HCT116 (cell line): ENCODE data around the gene DENND1C. TPM values are rescaled to one million over a fixed set of nuclear protein-coding genes. Genes with fewer than 3 reads are reported as not detected.

ENCODE experiments used
- ATAC-seq: fragments of 200-7000 bp; cut with Tn5 transposase; 2 replicates; pipeline ENCODE4 v1.9.1; 2020; ENCODE audit warnings: mild to moderate bottlenecking, moderate library complexity
- BruUV-seq: library from RNA; stranded (reverse); fragments of 400-500 nt; replicated peaks from 2 replicates; lab custom pipeline; 2021; lab: Mats Ljungman, UMichigan
- CTCF ChIA-PET: fragments of 300-600 bp; sonication (Branson Sonifier 250); formaldehyde crosslinking; loops from one replicate; lab custom pipeline; 2021; ENCODE audit warnings: antibody characterized with exemption; lab: Charles Lee
- POLR2A ChIA-PET: fragments of 300-600, 350-600 bp; sonication (Branson Sonifier 250); formaldehyde crosslinking; loops from one replicate; lab custom pipeline; 2021; ENCODE audit warnings: antibody characterized with exemption; lab: Charles Lee
- RAD21 ChIA-PET, 2 experiments: fragments of 300-600 bp; sonication (Branson Sonifier 250); formaldehyde crosslinking; loops; one replicate each; lab custom pipeline; 2023; ENCODE audit warnings: low total read pairs in 2 of 2; ENCODE audit not compliant: uncharacterized antibody in 2 of 2, unreplicated experiment in 2 of 2, low non-redundant PET in 1 of 2; lab: Charles Lee
- DNase-seq: peaks from one replicate; pipeline ENCODE4 v3.0.0-alpha.2; 2010; ENCODE audit warnings: low read depth, low spot score
- H2AFZ ChIP-seq: fragments of 200-600 bp; shearing (Covaris generic), sonication (generic); 2 replicates; pipeline ENCODE4 v1.6.1; 2017; ENCODE audit warnings: low read depth, mixed run types, mixed read lengths, antibody characterized with exemption, low read length; ENCODE audit not compliant: poor library complexity, severe bottlenecking
- H3K27ac ChIP-seq: 2 replicates; pipeline ENCODE4 v1.5.1; 2012; ENCODE audit warnings: low read depth, low read length
- H3K27me3 ChIP-seq: fragments of 200-600 bp; sonication (generic); 2 replicates; pipeline ENCODE4 v1.6.1; 2016; ENCODE audit warnings: mixed run types, low read length, mixed read lengths; ENCODE audit not compliant: insufficient read depth
- H3K36me3 ChIP-seq, 2 experiments: fragments of 200-500 bp in 1 of 2; fragments of 200-600 bp in 1 of 2; sonication (Bioruptor generic) in 1 of 2; sonication (generic) in 1 of 2; 2 replicates each; pipeline versions ENCODE4 v1.5.1 to v1.6.1; 2014 to 2016; ENCODE audit warnings: low read length in 2 of 2, inconsistent platforms in 1 of 2, mixed read lengths in 1 of 2, mixed run types in 1 of 2; ENCODE audit not compliant: insufficient read depth in 2 of 2, control insufficient read depth in 1 of 2
- H3K4me1 ChIP-seq, 2 experiments: fragments of 200-600 bp in 1 of 2; sonication (generic) in 1 of 2; 2 replicates each; pipeline versions ENCODE4 v1.5.1 to v1.6.1; 2012 to 2017; ENCODE audit warnings: low read length in 2 of 2, inconsistent platforms in 1 of 2, mild to moderate bottlenecking in 1 of 2, mixed read lengths in 1 of 2, mixed run types in 1 of 2, moderate library complexity in 1 of 2; ENCODE audit not compliant: insufficient read depth in 2 of 2, control insufficient read depth in 1 of 2
- H3K4me2 ChIP-seq: fragments of 200-600 bp; sonication (generic); 2 replicates; pipeline ENCODE4 v1.6.1; 2017; ENCODE audit warnings: mixed run types, low read length, mixed read lengths
- H3K4me3 ChIP-seq, 2 experiments: fragments of 200-600 bp in 1 of 2; sonication (generic) in 1 of 2; replicated peaks in 1 of 2; 2 replicates each; pipeline ENCODE4 v1.5.1; 2011 to 2016; ENCODE audit warnings: low read length in 2 of 2, control low read depth in 1 of 2, low read depth in 1 of 2, mild to moderate bottlenecking in 1 of 2, mixed read lengths in 1 of 2, mixed run types in 1 of 2
- H3K79me2 ChIP-seq: fragments of 200-600 bp; sonication (generic); 2 replicates; pipeline ENCODE4 v1.6.1; 2017; ENCODE audit warnings: mild to moderate bottlenecking, mixed run types, low read length, moderate library complexity, mixed read lengths; ENCODE audit not compliant: insufficient read depth
- H3K9ac ChIP-seq: fragments of 200-600 bp; sonication (generic); 2 replicates; pipeline ENCODE4 v1.6.1; 2016; ENCODE audit warnings: low read length, mixed read lengths
- H3K9me2 ChIP-seq: fragments of 200-600 bp; sonication (generic), shearing (Covaris generic); 2 replicates; pipeline ENCODE4 v1.6.1; 2017; ENCODE audit warnings: mixed run types, mild to moderate bottlenecking, moderate library complexity; ENCODE audit not compliant: insufficient read depth
- H3K9me3 ChIP-seq, 2 experiments: fragments of 200-500 bp in 1 of 2; fragments of 200-600 bp in 1 of 2; sonication (Bioruptor generic) in 1 of 2; sonication (generic) in 1 of 2; 2 replicates each; pipeline ENCODE4 v1.6.1; 2014 to 2017; ENCODE audit warnings: low read length in 2 of 2, mixed read lengths in 2 of 2, inconsistent platforms in 1 of 2, low read depth in 1 of 2, mild to moderate bottlenecking in 1 of 2, mixed run types in 1 of 2, moderate library complexity in 1 of 2; ENCODE audit not compliant: control insufficient read depth in 1 of 2, insufficient read depth in 1 of 2
- H4K20me1 ChIP-seq: fragments of 200-600 bp; sonication (generic), shearing (Covaris generic); 2 replicates; pipeline ENCODE4 v1.6.1; 2017; ENCODE audit warnings: mixed run types, mild to moderate bottlenecking, moderate library complexity; ENCODE audit not compliant: insufficient read depth
- CBX3 ChIP-seq: IDR thresholded peaks from 2 replicates; pipeline ENCODE4 v1.6.1; 2012; ENCODE audit warnings: low read depth
- CEBPB ChIP-seq: IDR thresholded peaks from 2 replicates; pipeline ENCODE4 v1.6.1; 2012; ENCODE audit warnings: low read depth
- CTCF ChIP-seq, 3 experiments: fragments of 200-600 bp in 1 of 3; sonication (generic) in 1 of 3; IDR thresholded peaks in 2 of 3; conservative IDR thresholded peaks in 1 of 3; 2 replicates each; pipeline ENCODE4 v1.5.1; 2012 to 2017; ENCODE audit warnings: low read depth in 2 of 3, low read length in 2 of 3, antibody characterized with exemption in 1 of 3, borderline replicate concordance in 1 of 3, control low read depth in 1 of 3, mild to moderate bottlenecking in 1 of 3, mixed read lengths in 1 of 3, mixed run types in 1 of 3, moderate library complexity in 1 of 3; ENCODE audit not compliant: insufficient read depth in 1 of 3
- EGR1 ChIP-seq: IDR thresholded peaks from 2 replicates; pipeline ENCODE4 v1.6.1; 2012; ENCODE audit warnings: low read depth
- ELF1 ChIP-seq: IDR thresholded peaks from 2 replicates; pipeline ENCODE4 v1.6.1; 2012; ENCODE audit warnings: low read depth, borderline replicate concordance
- EZH2 ChIP-seq: fragments of 200-600 bp; sonication (generic); IDR thresholded peaks from 2 replicates; pipeline ENCODE4 v1.6.1; 2017; ENCODE audit warnings: antibody characterized with exemption, mixed run types
- EZH2phosphoT487 ChIP-seq: fragments of 200-600 bp; IDR thresholded peaks from 2 replicates; pipeline ENCODE4 v1.6.1; 2018; ENCODE audit warnings: antibody characterized with exemption, borderline replicate concordance
- FOSL1 ChIP-seq: IDR thresholded peaks from 2 replicates; pipeline ENCODE4 v1.6.1; 2012; ENCODE audit warnings: low read depth
- JUND ChIP-seq: IDR thresholded peaks from 2 replicates; pipeline ENCODE4 v1.6.1; 2012
- POLR2AphosphoS5 ChIP-seq: IDR thresholded peaks from 2 replicates; pipeline ENCODE4 v1.6.1; 2011; ENCODE audit warnings: mild to moderate bottlenecking, low read depth, low read length, moderate library complexity
- RAD21 ChIP-seq: IDR thresholded peaks from 2 replicates; pipeline ENCODE4 v1.6.1; 2012; ENCODE audit warnings: low read depth, mild to moderate bottlenecking
- SIN3A ChIP-seq: IDR thresholded peaks from 2 replicates; pipeline ENCODE4 v1.6.1; 2012; ENCODE audit warnings: low read depth
- SRF ChIP-seq: IDR thresholded peaks from 2 replicates; pipeline ENCODE4 v1.6.1; 2012; ENCODE audit warnings: low read depth
- TCF7L2 ChIP-seq: IDR thresholded peaks from 2 replicates; pipeline ENCODE4 v1.7.0; 2011; ENCODE audit warnings: borderline replicate concordance, inconsistent platforms; ENCODE audit not compliant: insufficient read depth, insufficient read length; ENCODE audit errors: extremely low read depth
- YY1 ChIP-seq: IDR thresholded peaks from 2 replicates; pipeline ENCODE4 v1.6.1; 2011; ENCODE audit warnings: low read length, low read depth, moderate library complexity, mild to moderate bottlenecking; ENCODE audit not compliant: insufficient replicate concordance; ENCODE audit errors: extremely low read depth
- ZFX ChIP-seq: fragments of 450-650 bp; IDR thresholded peaks from 2 replicates; pipeline ENCODE4 v1.6.1; 2017
- ZNF274 ChIP-seq: fragments of 200-500 bp; sonication (Bioruptor generic); IDR thresholded peaks from 2 replicates; pipeline ENCODE4 v1.6.1; 2014; ENCODE audit warnings: mild to moderate bottlenecking, low read depth, low read length, inconsistent platforms
- intact Hi-C: fragments of 100-400 bp; cut with micrococcal nuclease; formaldehyde crosslinking; loops from 2 replicates; pipeline ENCODE4 v1.10.0; 2022
- total RNA-seq: library from RNA; stranded (reverse); gene quantifications from one replicate; pipeline ENCODE4 v1.2.1, GENCODE V29; 2021; ENCODE audit not compliant: unreplicated experiment
- TF ChIP-seq, protein P1 (sequence below): IDR thresholded peaks from 2 replicates; pipeline ENCODE4 v1.6.1; 2012

The DENND1C gene
- total RNA-seq, 1 experiment from 2014 or later = 0.54 TPM

GRCh38 chr19:6481541-6482342 is at the start of gene DENND1C (continued):
- TF ChIP-seq CTCF (IDR thresholded peaks at IDR 0.05 in 2 of 3, conservative IDR thresholded peaks at IDR 0.05 in 1 of 3; ENCODE audit: borderline replicate concordance in 1 of 3, insufficient read depth in 1 of 3, low read depth in 2 of 3, low read length in 2 of 3) (peak; percentile 65 to 90 (median 79); a peak in 5 of 6 replicates), YY1 (peak; percentile 61), ELF1 (no peak), POLR2AphosphoS5 (no peak), TCF7L2 (no peak)
- TF ChIP-seq, all 23 proteins: peak for 3

- RAD21 ChIA-PET = no interaction called here
- POLR2A ChIA-PET = interaction anchor here (0.6 to 1.7 kb wide), 19 partner anchors 8 to 333 kb away, joined by 3 to 21 read pairs (median 4); partner anchors contain the start of genes ALKBH7, CLPP, GPR108 and KHSRP
- peak within 1 kb of the TSS; percentile 97 for H3K4me2 ChIP-seq
- intact Hi-C loops = no loop called here
- H3K9me2 ChIP-seq = no peaks in the 10 kb centered on the region
- peak; percentile 85 for ATAC-seq
- no peaks in the 10 kb centered on the region for H3K9me3 ChIP-seq
- CTCF ChIA-PET = interaction anchor here (1.2 kb wide), 1 partner anchor 14 kb away, joined by 7 read pairs; no protein-coding TSS in a partner anchor
- peaks cover 8 to 9% of the 10 kb centered on the region in 2 experiments; a peak in 3 of 4 replicates for H3K36me3 ChIP-seq
- TSS peak; percentile 81 for BruUV-seq
- DNase-seq = peak; percentile 70
- no peaks in the 10 kb centered on the region for H4K20me1 ChIP-seq
- peak within 1 kb of the TSS; percentile 91 to 95 for H3K4me3 ChIP-seq
- H3K27ac ChIP-seq = peak within 1 kb of the TSS; percentile 68
- H3K27me3 ChIP-seq = no peaks in the 10 kb centered on the region
- H3K4me1 ChIP-seq = peaks cover 10 to 33% of the 10 kb centered on the region in 2 experiments
- H2AFZ ChIP-seq = peak within 1 kb of the TSS; percentile 35
- H3K79me2 ChIP-seq = peaks cover 27% of the 10 kb centered on the region
- peak within 1 kb of the TSS; percentile 95 for H3K9ac ChIP-seq
- TF ChIP-seq FOSL1 (no peak), RAD21 (no peak), SIN3A (peak; percentile 88), CTCF (IDR thresholded peaks at IDR 0.05 in 2 of 3, conservative IDR thresholded peaks at IDR 0.05 in 1 of 3; ENCODE audit: borderline replicate concordance in 1 of 3, insufficient read depth in 1 of 3, low read depth in 2 of 3, low read length in 2 of 3) (no peak), EGR1 (no peak), CEBPB (no peak), ELF1 (no peak), POLR2AphosphoS5 (peak; percentile 100), CBX3 (0 out of 2 replicates have a peak, but pooled peaks have one; percentile 17), TCF7L2 (peak; percentile 9), ZNF274 (no peak), EZH2phosphoT487 (no peak), EZH2 (no peak), ZFX (peak; percentile 70; the same call in 1 of the 2 replicates), SRF (no peak), JUND (no peak; the same call in 1 of the 2 replicates)
- TF ChIP-seq, protein P1, sequence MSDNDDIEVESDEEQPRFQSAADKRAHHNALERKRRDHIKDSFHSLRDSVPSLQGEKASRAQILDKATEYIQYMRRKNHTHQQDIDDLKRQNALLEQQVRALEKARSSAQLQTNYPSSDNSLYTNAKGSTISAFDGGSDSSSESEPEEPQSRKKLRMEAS = peak; percentile 30; the same call in 1 of the 2 replicates
Observed at GRCh38 chr19:6530386-6531162, 49.0 kb upstream of the DENND1C start, which contains the start of gene TNFSF9. Gene TNFSF9, plus strand, starts transcription at chr19:6531026. Its CDS starts 11 bp downstream, at chr19:6531037.
